SK-MEL-5 (cell line): ENCODE measurements around the gene RRBP1. TPM values are rescaled to one million over a fixed set of nuclear protein-coding genes. Genes with fewer than 3 reads are reported as not detected.

Experiments
- DNase-seq: peaks from one replicate; pipeline ENCODE4 v3.0.0-alpha.2; 2016; ENCODE audit warnings: low read depth, low spot score
- in situ Hi-C: cut with HindIII; loops from 2 replicates; pipeline ENCODE4 v1.10.0; 2016; ENCODE audit warnings: low sequenced_read_pairs, high pct_unique_total_duplicates, low pct_unique_long_range_greater_than_20kb
- polyA plus RNA-seq, 2 experiments: library from polyadenylated mRNA; depleted of rRNA; stranded (reverse); fragments of >200 nt; gene quantifications; 2 replicates each; pipeline ENCODE4 v1.2.3, GENCODE V29; 2015
- total RNA-seq: library from RNA; depleted of rRNA; stranded (reverse); fragments of >200 nt; shearing (Covaris generic); gene quantifications from 2 replicates; pipeline ENCODE4 v1.2.3, GENCODE V29; 2014; rRNA removed

RRBP1 gene
- 108 and 139 TPM in 2 replicates for total RNA-seq
- polyA plus RNA-seq (2015; cell fraction: cytosol; rRNA removed), result 99.0 and 129 TPM in 2 replicates
- 75.3 and 83.0 TPM in 2 replicates for polyA plus RNA-seq (2015; cell fraction: nucleus; rRNA removed)

- in situ Hi-C loops, result no loop called here
- DNase-seq, result peak; percentile 98
These were observed at the start of gene RRBP1 for GRCh38 chr20:17682103-17682888. Gene RRBP1, minus strand, starts transcription at chr20:17682242. Its CDS starts 21,735 bp downstream, at chr20:17660507.

- in situ Hi-C loops, result no loop called here
These were observed 49.2 kb upstream of the RRBP1 start for GRCh38 chr20:17731233-17731632.

GRCh38 chr20:17730071-17730470 is 48.0 kb upstream of the RRBP1 start:
- in situ Hi-C loops, result no loop called here
- no peak for DNase-seq

More at GRCh38 chr20:17731233-17731632, 49.2 kb upstream of the RRBP1 start:
- no peak for DNase-seq

DNA sequence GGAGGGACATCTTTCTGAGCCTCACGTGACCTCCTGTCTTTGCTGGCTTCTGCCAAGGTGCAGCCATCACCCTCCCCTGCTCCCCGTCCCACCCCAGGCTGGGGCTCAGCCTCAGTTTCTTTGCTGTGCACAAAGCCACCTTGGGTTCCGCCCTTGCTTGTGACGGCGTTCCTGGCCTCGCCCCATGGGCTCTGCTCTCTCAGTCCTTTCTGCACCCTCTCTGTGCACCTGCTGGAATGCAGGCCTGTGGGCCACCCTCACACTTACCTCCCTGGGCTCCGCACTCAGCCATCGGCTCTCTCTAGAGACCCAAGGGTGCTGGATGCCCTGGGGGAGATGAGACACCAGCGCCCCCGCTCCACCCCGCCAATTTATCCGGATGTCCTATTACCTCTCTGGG is 46.0 kb upstream of the RRBP1 start:
- no peak for DNase-seq
- in situ Hi-C loops, result no loop called here

- in situ Hi-C loops, result no loop called here
- DNase-seq, result no peak
These were observed 45.3 kb upstream of the RRBP1 start for GRCh38 chr20:17727351-17727750.

GRCh38 chr20:17726902-17727301 is 44.9 kb upstream of the RRBP1 start:
- in situ Hi-C loops, result no loop called here
- DNase-seq, result no peak

GRCh38 chr20:17725094-17725835 is 43.2 kb upstream of the RRBP1 start:
- DNase-seq, result no peak
- in situ Hi-C loops, result no loop called here

DNA sequence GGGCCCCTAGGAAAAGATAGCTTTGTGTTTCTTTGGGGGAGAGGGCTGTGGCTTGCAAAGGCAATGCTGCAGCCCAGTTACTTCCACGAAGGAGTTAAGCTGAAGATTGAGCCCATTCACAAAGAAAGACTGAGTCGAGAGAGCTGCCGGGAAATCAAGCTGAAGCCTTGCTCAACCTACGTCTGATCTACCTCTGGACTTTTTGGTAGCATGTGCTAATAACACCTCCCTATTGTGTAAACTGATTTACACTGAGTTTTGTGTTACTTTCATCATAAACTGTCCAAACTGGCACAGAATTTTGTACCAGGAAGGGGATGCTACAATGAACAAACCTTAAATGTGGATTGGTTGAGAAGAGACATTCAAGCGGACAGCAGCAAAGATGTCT is 41.3 kb upstream of the RRBP1 start:
- DNase-seq, result no peak
- in situ Hi-C loops, result no loop called here

- DNase-seq, result no peak
- in situ Hi-C loops, result no loop called here
These were observed 40.7 kb upstream of the RRBP1 start for GRCh38 chr20:17722493-17723300.

- in situ Hi-C loops, result no loop called here
- DNase-seq, result peak; percentile 26
These were observed 39.9 kb upstream of the RRBP1 start for GRCh38 chr20:17721802-17722486.

DNA sequence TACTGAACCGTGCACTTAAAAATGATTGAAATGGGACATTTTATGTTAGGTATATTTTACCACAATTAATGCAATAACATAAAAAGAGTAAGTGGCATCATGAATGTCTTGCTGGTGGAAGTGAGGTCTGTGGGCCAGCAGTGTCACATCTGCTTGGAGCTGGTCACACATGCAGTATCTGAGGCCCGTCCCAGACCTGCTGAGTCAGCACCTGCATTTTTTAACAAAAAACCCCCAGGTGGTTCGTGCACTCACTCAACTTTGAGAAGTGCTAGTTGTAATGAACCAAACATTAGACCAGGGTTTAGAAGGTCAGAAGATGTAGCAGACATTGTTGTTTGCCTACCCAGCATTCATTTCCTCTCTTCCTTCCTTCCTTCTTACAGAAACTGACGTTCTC is 38.7 kb upstream of the RRBP1 start:
- no peak for DNase-seq
- in situ Hi-C loops, result no loop called here

GRCh38 chr20:17716331-17716730 is 34.3 kb upstream of the RRBP1 start:
- in situ Hi-C loops, result no loop called here
- no peak for DNase-seq

DNA sequence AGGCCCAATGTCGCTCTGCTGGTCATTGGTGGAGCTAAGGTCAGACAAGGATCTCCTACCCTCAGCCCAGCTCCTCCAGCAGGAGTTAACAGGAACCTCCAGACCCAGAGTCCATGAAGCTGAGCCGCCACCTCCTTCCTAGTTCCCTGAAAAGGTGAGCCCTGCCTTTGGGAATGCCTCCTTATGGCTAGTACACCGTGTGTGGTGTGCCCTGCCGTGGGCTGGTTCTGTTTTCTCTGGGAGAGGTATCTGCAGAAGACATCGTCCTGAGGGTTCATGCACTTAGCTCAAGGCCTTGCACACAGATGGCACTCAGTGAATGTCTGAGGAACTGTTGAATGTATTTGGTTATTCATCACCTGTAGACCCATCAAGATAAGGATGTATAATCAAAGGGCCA is 33.0 kb upstream of the RRBP1 start:
- in situ Hi-C loops, result no loop called here
- no peak for DNase-seq

GRCh38 chr20:17714597-17714996 is 32.6 kb upstream of the RRBP1 start:
- DNase-seq, result no peak
- in situ Hi-C loops, result no loop called here

DNA sequence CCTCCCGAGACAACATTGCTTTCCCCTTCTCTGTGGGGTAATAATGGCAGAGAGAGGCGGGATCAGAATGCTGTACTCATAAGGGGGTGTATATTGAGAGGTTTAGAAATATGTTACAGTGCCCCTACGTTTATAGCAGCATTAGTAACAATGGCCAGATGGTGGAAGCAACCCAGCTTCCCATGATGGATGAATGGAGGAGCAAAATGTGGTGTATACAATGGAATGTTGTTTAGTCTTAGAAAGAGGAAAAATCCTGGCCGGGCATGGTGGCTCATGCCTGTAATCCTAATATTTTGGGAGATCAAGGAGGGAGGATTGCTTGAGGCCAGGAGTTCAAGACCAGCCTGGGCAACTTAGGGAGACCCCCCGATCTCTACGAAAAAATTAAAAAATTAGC is 30.7 kb upstream of the RRBP1 start:
- no peak for DNase-seq
- in situ Hi-C loops, result no loop called here

DNA sequence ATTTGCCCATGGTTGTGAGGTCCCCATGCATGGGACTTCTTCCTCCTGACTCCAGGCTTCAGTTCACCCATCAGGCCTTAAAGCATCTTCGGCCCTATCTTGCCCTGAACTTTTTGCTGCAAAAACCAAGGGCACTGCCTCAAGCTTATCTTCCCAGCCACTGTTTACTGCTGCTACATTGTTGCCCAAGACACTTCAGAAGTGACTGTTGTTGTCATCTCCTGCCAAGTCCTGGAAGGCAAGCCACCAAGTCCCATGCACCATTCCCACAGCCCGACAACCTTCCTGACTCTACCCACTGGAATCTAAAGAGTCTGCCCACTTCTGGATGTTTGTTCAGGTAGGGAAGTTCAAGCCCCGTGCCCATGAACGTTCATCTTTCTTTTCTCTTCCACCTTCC is 30.2 kb upstream of the RRBP1 start:
- in situ Hi-C loops, result no loop called here
- no peak for DNase-seq

DNA sequence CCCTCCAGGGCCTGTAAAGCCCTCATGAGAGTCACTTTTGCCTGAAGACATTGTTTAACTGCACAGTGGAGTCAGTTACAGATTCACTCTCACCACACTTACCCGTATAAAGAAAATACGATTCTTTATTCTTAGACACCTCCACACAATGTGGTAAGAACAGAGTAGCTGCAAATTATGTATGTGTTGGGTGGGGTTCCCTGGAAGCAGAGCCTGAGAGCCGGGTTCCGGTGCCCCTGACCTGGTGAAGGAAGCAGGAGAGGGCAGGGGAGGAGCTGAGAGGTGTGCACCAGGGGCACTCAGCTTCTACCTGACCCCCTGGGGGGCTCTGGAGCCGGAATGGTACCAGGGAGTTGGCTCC is 29.2 kb upstream of the RRBP1 start:
- no peak for DNase-seq
- in situ Hi-C loops, result no loop called here
